Muscle of back (tissue), 11 donors: Measurements from ENCODE around the gene ATP10D. TPM values are rescaled to one million over a fixed set of nuclear protein-coding genes. Genes with fewer than 3 reads are reported as not detected.
"Not testable (repeated sequence)": the region's sequence is repeated elsewhere in the genome, so short reads cannot be mapped to it uniquely, and the experiment has no call there.

Source experiments
- DNase-seq, 3 donors: peaks; one replicate each; pipeline versions ENCODE4 v3.0.0 to v3.0.0-alpha.2; 2013
- polyA plus RNA-seq, 10 donors: library from polyadenylated mRNA; unstranded; fragments of 120-200 nt; gene quantifications; one replicate each; pipeline ENCODE4 v1.2.1, GENCODE V29; 2013; ENCODE audit not compliant: insufficient read length in 10 of 10

Gene ATP10D
- polyA plus RNA-seq, 10 donors = 8.4 to 18.1 (median 12.3) TPM

- DNase-seq = peak in 1 of 3 donors; percentile 69
Measured at GRCh38 chr4:47486231-47486673, 1.2 kb downstream of the ATP10D start.

- not testable (repeated sequence) for DNase-seq
Measured at GRCh38 chr4:47486727-47487126, 1.7 kb downstream of the ATP10D start.

- DNase-seq = no peak
Measured at GRCh38 chr4:47488706-47489105, 3.6 kb downstream of the ATP10D start.

DNA sequence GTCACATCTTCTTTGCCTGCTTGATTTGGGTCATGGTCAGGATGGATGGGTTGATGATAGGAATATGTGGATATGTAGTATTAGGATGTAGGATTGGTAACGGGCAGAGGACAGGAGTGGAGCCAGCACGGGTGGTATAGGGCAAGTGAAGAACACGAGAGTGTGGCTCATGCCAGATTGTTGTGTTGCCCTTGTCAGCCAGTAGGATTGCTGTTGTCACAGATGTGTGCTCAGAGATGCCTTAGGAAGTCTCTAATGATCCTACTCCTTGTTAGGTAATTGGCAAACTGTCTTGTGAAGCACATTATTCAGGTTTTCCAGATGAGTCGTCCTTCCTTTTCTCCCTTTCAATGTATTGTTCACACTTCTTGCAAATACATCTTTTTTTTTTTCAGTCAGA lies 5.5 kb downstream of the ATP10D start:
- no peak for DNase-seq

GRCh38 chr4:47493238-47494123 lies 8.4 kb downstream of the ATP10D start:
- DNase-seq = no peak

DNA sequence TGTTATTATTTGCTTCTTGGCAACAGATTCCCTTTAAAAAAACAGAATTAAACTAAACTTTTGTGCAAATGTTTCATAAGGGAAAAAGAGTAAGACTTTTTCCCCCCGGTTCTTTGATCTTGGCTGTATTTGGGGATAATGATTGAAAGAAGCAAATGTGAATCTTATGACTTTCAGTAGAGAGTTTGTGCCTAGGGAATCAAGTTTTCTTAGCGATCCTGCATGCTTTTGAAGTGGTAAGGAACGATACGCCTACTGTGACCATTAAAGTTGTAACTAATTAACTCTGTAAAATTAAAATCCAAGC lies 9.0 kb downstream of the ATP10D start:
- DNase-seq = no peak

DNA sequence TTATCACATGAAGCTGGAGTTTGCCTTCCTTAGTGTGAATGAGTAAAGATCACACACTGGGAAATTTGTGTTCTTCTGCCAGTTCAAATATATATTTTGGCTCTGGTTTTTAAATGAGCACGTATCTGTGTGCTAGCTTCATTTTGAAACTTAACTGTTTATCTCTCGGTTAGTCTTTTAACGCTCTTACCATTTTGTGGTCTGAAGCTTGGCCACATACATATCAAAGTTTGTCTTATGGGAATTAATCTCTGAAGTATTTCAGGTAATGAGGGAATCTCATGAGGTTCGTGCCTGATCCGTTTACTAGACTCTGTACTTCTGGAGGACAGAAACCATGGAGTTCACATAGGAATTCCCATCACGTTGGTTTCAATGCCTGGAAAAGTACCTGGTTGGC lies 13.8 kb downstream of the ATP10D start:
- no peak for DNase-seq

GRCh38 chr4:47499700-47500099 lies 14.6 kb downstream of the ATP10D start:
- no peak for DNase-seq

GRCh38 chr4:47500776-47501175 lies 15.7 kb downstream of the ATP10D start:
- DNase-seq = no peak

GRCh38 chr4:47505147-47505546 lies 20.1 kb downstream of the ATP10D start:
- no peak for DNase-seq

DNA sequence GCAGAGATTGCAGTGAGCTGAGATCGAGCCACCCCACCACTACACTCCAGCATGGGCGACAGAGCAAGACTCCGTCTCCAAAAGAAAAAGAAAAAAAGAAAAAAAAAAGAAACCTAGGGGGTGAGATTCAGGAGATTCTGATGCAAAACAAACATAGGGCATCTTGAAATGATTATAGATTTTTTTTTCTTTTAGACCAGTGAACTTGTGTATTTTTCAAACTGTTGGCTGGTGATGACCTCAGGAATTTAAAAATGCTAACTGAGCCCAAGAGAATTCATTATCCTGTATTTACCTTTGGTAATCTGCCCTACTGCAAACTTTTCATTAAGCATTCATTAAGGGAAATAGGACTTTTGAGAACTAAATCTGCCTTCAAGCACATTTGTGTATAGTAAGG lies 20.6 kb downstream of the ATP10D start:
- no peak for DNase-seq

- peak in 1 of 3 donors; percentile 36 for DNase-seq
Measured at GRCh38 chr4:47510506-47511143, 25.6 kb downstream of the ATP10D start.

- no peak for DNase-seq
Measured at GRCh38 chr4:47513461-47513860, 28.4 kb downstream of the ATP10D start.

GRCh38 chr4:47519239-47519883 lies 34.3 kb downstream of the ATP10D start:
- DNase-seq = no peak

- DNase-seq = peak in 1 of 3 donors; percentile 86
Measured at GRCh38 chr4:47525154-47525819, 40.2 kb downstream of the ATP10D start.

- DNase-seq = no peak
Measured at GRCh38 chr4:47526281-47526680, 41.2 kb downstream of the ATP10D start.

- DNase-seq = peak in 1 of 3 donors; percentile 51
Measured at GRCh38 chr4:47528646-47529045, 43.6 kb downstream of the ATP10D start.

- no peak for DNase-seq
Measured at GRCh38 chr4:47530801-47531200, 45.7 kb downstream of the ATP10D start.

DNA sequence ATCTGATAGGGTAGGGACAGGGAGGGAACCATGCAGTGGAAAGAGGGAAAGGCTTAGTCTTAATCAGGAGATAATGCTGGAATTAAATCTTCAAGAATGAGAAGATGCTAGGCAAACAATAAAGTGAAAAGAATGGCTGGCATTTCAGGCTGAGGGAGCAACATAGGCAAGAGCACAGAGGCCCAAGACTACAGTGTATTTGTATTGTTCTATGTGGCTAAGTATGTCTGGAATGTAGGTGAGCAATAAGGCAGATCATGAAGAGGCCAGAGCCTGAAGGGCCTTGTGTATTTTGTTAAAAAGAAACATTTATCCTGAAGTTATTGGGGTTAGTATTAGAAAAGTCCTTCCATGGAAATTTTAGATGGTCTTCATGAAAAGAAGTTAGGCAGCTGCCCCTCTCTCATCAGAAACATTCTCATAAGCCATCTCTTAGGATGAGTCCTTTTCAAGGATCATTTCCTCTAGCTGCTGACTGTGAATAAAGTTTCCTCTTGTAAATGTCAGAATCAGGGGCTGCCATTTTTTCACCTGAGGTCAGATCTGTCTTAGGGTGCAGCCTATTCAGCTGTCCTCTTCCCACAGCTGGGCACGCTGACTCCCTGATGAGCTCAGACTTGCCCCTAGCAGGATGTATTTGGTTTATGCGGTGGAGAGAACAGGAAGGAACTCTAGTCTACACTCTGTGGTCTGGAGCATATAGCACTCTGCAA lies 46.3 kb downstream of the ATP10D start:
- DNase-seq = peak in 2 of 3 donors; percentile 14 to 62

DNA sequence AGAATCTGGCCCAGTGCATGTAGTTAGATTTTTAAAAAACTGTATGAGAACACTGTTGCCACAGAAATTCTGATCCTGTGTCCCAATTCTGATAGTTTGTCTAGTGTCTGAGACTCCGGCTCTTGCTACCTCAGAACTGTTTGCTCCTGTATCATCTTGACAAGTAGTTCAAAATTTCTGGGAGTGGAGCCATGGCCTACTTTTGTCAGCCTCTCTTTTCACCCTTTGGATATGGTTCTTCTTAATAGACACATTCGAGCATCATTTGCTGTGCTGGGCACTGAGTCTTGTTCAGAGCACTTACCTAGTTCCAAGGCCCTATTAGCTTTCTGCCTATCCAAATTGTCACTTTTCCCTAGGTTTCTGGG lies 46.9 kb downstream of the ATP10D start:
- no peak for DNase-seq

GRCh38 chr4:47532658-47533057 lies 47.6 kb downstream of the ATP10D start:
- no peak for DNase-seq
